HCT116 (cell line): ENCODE measurements around the gene C9orf78. TPM values are rescaled to one million over a fixed set of nuclear protein-coding genes. Genes with fewer than 3 reads are reported as not detected.

Experiments used
- ATAC-seq: fragments of 200-7000 bp; cut with Tn5 transposase; 2 replicates; pipeline ENCODE4 v1.9.1; 2020; ENCODE audit warnings: mild to moderate bottlenecking, moderate library complexity
- BruUV-seq: library from RNA; stranded (reverse); fragments of 400-500 nt; replicated peaks from 2 replicates; lab custom pipeline; 2021; lab: Mats Ljungman, UMichigan
- CTCF ChIA-PET: fragments of 300-600 bp; sonication (Branson Sonifier 250); formaldehyde crosslinking; loops from one replicate; lab custom pipeline; 2021; ENCODE audit warnings: antibody characterized with exemption; lab: Charles Lee
- POLR2A ChIA-PET: fragments of 300-600, 350-600 bp; sonication (Branson Sonifier 250); formaldehyde crosslinking; loops from one replicate; lab custom pipeline; 2021; ENCODE audit warnings: antibody characterized with exemption; lab: Charles Lee
- RAD21 ChIA-PET, 2 experiments: fragments of 300-600 bp; sonication (Branson Sonifier 250); formaldehyde crosslinking; loops; one replicate each; lab custom pipeline; 2023; ENCODE audit warnings: low total read pairs in 2 of 2; ENCODE audit not compliant: uncharacterized antibody in 2 of 2, unreplicated experiment in 2 of 2, low non-redundant PET in 1 of 2; lab: Charles Lee
- DNase-seq: peaks from one replicate; pipeline ENCODE4 v3.0.0-alpha.2; 2010; ENCODE audit warnings: low read depth, low spot score
- H2AFZ ChIP-seq: fragments of 200-600 bp; shearing (Covaris generic), sonication (generic); 2 replicates; pipeline ENCODE4 v1.6.1; 2017; ENCODE audit warnings: low read depth, mixed run types, mixed read lengths, antibody characterized with exemption, low read length; ENCODE audit not compliant: poor library complexity, severe bottlenecking
- H3K27ac ChIP-seq: 2 replicates; pipeline ENCODE4 v1.5.1; 2012; ENCODE audit warnings: low read depth, low read length
- H3K27me3 ChIP-seq: fragments of 200-600 bp; sonication (generic); 2 replicates; pipeline ENCODE4 v1.6.1; 2016; ENCODE audit warnings: mixed run types, low read length, mixed read lengths; ENCODE audit not compliant: insufficient read depth
- H3K36me3 ChIP-seq, 2 experiments: fragments of 200-500 bp in 1 of 2; fragments of 200-600 bp in 1 of 2; sonication (Bioruptor generic) in 1 of 2; sonication (generic) in 1 of 2; 2 replicates each; pipeline versions ENCODE4 v1.5.1 to v1.6.1; 2014 to 2016; ENCODE audit warnings: low read length in 2 of 2, inconsistent platforms in 1 of 2, mixed read lengths in 1 of 2, mixed run types in 1 of 2; ENCODE audit not compliant: insufficient read depth in 2 of 2, control insufficient read depth in 1 of 2
- H3K4me1 ChIP-seq, 2 experiments: fragments of 200-600 bp in 1 of 2; sonication (generic) in 1 of 2; 2 replicates each; pipeline versions ENCODE4 v1.5.1 to v1.6.1; 2012 to 2017; ENCODE audit warnings: low read length in 2 of 2, inconsistent platforms in 1 of 2, mild to moderate bottlenecking in 1 of 2, mixed read lengths in 1 of 2, mixed run types in 1 of 2, moderate library complexity in 1 of 2; ENCODE audit not compliant: insufficient read depth in 2 of 2, control insufficient read depth in 1 of 2
- H3K4me2 ChIP-seq: fragments of 200-600 bp; sonication (generic); 2 replicates; pipeline ENCODE4 v1.6.1; 2017; ENCODE audit warnings: mixed run types, low read length, mixed read lengths
- H3K4me3 ChIP-seq, 2 experiments: fragments of 200-600 bp in 1 of 2; sonication (generic) in 1 of 2; replicated peaks in 1 of 2; 2 replicates each; pipeline ENCODE4 v1.5.1; 2011 to 2016; ENCODE audit warnings: low read length in 2 of 2, control low read depth in 1 of 2, low read depth in 1 of 2, mild to moderate bottlenecking in 1 of 2, mixed read lengths in 1 of 2, mixed run types in 1 of 2
- H3K79me2 ChIP-seq: fragments of 200-600 bp; sonication (generic); 2 replicates; pipeline ENCODE4 v1.6.1; 2017; ENCODE audit warnings: mild to moderate bottlenecking, mixed run types, low read length, moderate library complexity, mixed read lengths; ENCODE audit not compliant: insufficient read depth
- H3K9ac ChIP-seq: fragments of 200-600 bp; sonication (generic); 2 replicates; pipeline ENCODE4 v1.6.1; 2016; ENCODE audit warnings: low read length, mixed read lengths
- H3K9me2 ChIP-seq: fragments of 200-600 bp; sonication (generic), shearing (Covaris generic); 2 replicates; pipeline ENCODE4 v1.6.1; 2017; ENCODE audit warnings: mixed run types, mild to moderate bottlenecking, moderate library complexity; ENCODE audit not compliant: insufficient read depth
- H3K9me3 ChIP-seq, 2 experiments: fragments of 200-500 bp in 1 of 2; fragments of 200-600 bp in 1 of 2; sonication (Bioruptor generic) in 1 of 2; sonication (generic) in 1 of 2; 2 replicates each; pipeline ENCODE4 v1.6.1; 2014 to 2017; ENCODE audit warnings: low read length in 2 of 2, mixed read lengths in 2 of 2, inconsistent platforms in 1 of 2, low read depth in 1 of 2, mild to moderate bottlenecking in 1 of 2, mixed run types in 1 of 2, moderate library complexity in 1 of 2; ENCODE audit not compliant: control insufficient read depth in 1 of 2, insufficient read depth in 1 of 2
- H4K20me1 ChIP-seq: fragments of 200-600 bp; sonication (generic), shearing (Covaris generic); 2 replicates; pipeline ENCODE4 v1.6.1; 2017; ENCODE audit warnings: mixed run types, mild to moderate bottlenecking, moderate library complexity; ENCODE audit not compliant: insufficient read depth
- ATF3 ChIP-seq: IDR thresholded peaks from 2 replicates; pipeline ENCODE4 v1.6.1; 2012
- CBX3 ChIP-seq: IDR thresholded peaks from 2 replicates; pipeline ENCODE4 v1.6.1; 2012; ENCODE audit warnings: low read depth
- CTCF ChIP-seq, 3 experiments: fragments of 200-600 bp in 1 of 3; sonication (generic) in 1 of 3; IDR thresholded peaks in 2 of 3; conservative IDR thresholded peaks in 1 of 3; 2 replicates each; pipeline ENCODE4 v1.5.1; 2012 to 2017; ENCODE audit warnings: low read depth in 2 of 3, low read length in 2 of 3, antibody characterized with exemption in 1 of 3, borderline replicate concordance in 1 of 3, control low read depth in 1 of 3, mild to moderate bottlenecking in 1 of 3, mixed read lengths in 1 of 3, mixed run types in 1 of 3, moderate library complexity in 1 of 3; ENCODE audit not compliant: insufficient read depth in 1 of 3
- EGR1 ChIP-seq: IDR thresholded peaks from 2 replicates; pipeline ENCODE4 v1.6.1; 2012; ENCODE audit warnings: low read depth
- ELF1 ChIP-seq: IDR thresholded peaks from 2 replicates; pipeline ENCODE4 v1.6.1; 2012; ENCODE audit warnings: low read depth, borderline replicate concordance
- FOSL1 ChIP-seq: IDR thresholded peaks from 2 replicates; pipeline ENCODE4 v1.6.1; 2012; ENCODE audit warnings: low read depth
- JUND ChIP-seq: IDR thresholded peaks from 2 replicates; pipeline ENCODE4 v1.6.1; 2012
- MAX ChIP-seq: IDR thresholded peaks from 2 replicates; pipeline ENCODE4 v1.6.1; 2012
- POLR2A ChIP-seq: IDR thresholded peaks from 2 replicates; pipeline ENCODE4 v1.7.0; 2011; ENCODE audit warnings: borderline replicate concordance; ENCODE audit not compliant: insufficient read depth, insufficient read length; ENCODE audit errors: extremely low read depth
- POLR2AphosphoS5 ChIP-seq: IDR thresholded peaks from 2 replicates; pipeline ENCODE4 v1.6.1; 2011; ENCODE audit warnings: mild to moderate bottlenecking, low read depth, low read length, moderate library complexity
- SIN3A ChIP-seq: IDR thresholded peaks from 2 replicates; pipeline ENCODE4 v1.6.1; 2012; ENCODE audit warnings: low read depth
- SP1 ChIP-seq: IDR thresholded peaks from 2 replicates; pipeline ENCODE4 v1.6.1; 2012; ENCODE audit warnings: low read depth
- TCF7L2 ChIP-seq: IDR thresholded peaks from 2 replicates; pipeline ENCODE4 v1.7.0; 2011; ENCODE audit warnings: borderline replicate concordance, inconsistent platforms; ENCODE audit not compliant: insufficient read depth, insufficient read length; ENCODE audit errors: extremely low read depth
- YY1 ChIP-seq: IDR thresholded peaks from 2 replicates; pipeline ENCODE4 v1.6.1; 2011; ENCODE audit warnings: low read length, low read depth, moderate library complexity, mild to moderate bottlenecking; ENCODE audit not compliant: insufficient replicate concordance; ENCODE audit errors: extremely low read depth
- ZBTB33 ChIP-seq: IDR thresholded peaks from 2 replicates; pipeline ENCODE4 v1.6.1; 2011; ENCODE audit warnings: mild to moderate bottlenecking, low read length, moderate library complexity; ENCODE audit not compliant: insufficient replicate concordance; ENCODE audit errors: extremely low read depth
- ZFX ChIP-seq: fragments of 450-650 bp; IDR thresholded peaks from 2 replicates; pipeline ENCODE4 v1.6.1; 2017
- ZNF274 ChIP-seq: fragments of 200-500 bp; sonication (Bioruptor generic); IDR thresholded peaks from 2 replicates; pipeline ENCODE4 v1.6.1; 2014; ENCODE audit warnings: mild to moderate bottlenecking, low read depth, low read length, inconsistent platforms
- intact Hi-C: fragments of 100-400 bp; cut with micrococcal nuclease; formaldehyde crosslinking; loops from 2 replicates; pipeline ENCODE4 v1.10.0; 2022
- total RNA-seq: library from RNA; stranded (reverse); gene quantifications from one replicate; pipeline ENCODE4 v1.2.1, GENCODE V29; 2021; ENCODE audit not compliant: unreplicated experiment

Gene C9orf78
- total RNA-seq, 1 experiment from 2014 or later, result 41.4 TPM

GRCh38 chr9:129823935-129824601, 11.0 kb downstream of the C9orf78 start, which contains the start of gene TOR1A:
Gene TOR1A (minus strand): TSS chr9:129824136. CDS start chr9:129824085, 51 bp downstream.
- peak within 1 kb of the TSS; percentile 83 for H3K9ac ChIP-seq
- peak; percentile 88 for ATAC-seq
- H3K27me3 ChIP-seq, result no peaks in the 10 kb centered on the region
- H4K20me1 ChIP-seq, result no peaks in the 10 kb centered on the region
- H3K4me2 ChIP-seq, result peak within 1 kb of the TSS; percentile 84
- H3K4me1 ChIP-seq, result peaks cover 0 to 7% of the 10 kb centered on the region in 2 experiments; a peak in 2 of 4 replicates
- H2AFZ ChIP-seq, result no peak within 1 kb of the TSS
- ChIA-PET CTCF (no interaction called here), POLR2A (no interaction called here), RAD21 (no interaction called here)
- no peaks in the 10 kb centered on the region for H3K9me3 ChIP-seq
- intact Hi-C loops, result no loop called here
- H3K4me3 ChIP-seq, result peak within 1 kb of the TSS; percentile 78 to 88
- DNase-seq, result peak; percentile 94
- H3K27ac ChIP-seq, result peak within 1 kb of the TSS; percentile 83; the same call in 1 of the 2 replicates
- TF ChIP-seq TCF7L2, result peak; percentile 39
- TF ChIP-seq ATF3, result no peak
- no peak for TF ChIP-seq FOSL1
- no peak for TF ChIP-seq CTCF (IDR thresholded peaks at IDR 0.05 in 2 of 3, conservative IDR thresholded peaks at IDR 0.05 in 1 of 3; ENCODE audit: borderline replicate concordance in 1 of 3, insufficient read depth in 1 of 3, low read depth in 2 of 3, low read length in 2 of 3)
- TF ChIP-seq ZFX, result peak; percentile 87
- TF ChIP-seq SP1, result peak; percentile 72
- peak; percentile 84 for TF ChIP-seq POLR2A
- TF ChIP-seq EGR1, result peak; percentile 98
- TF ChIP-seq ZBTB33, result peak; percentile 84
- TF ChIP-seq MAX, result peak; percentile 97
- TF ChIP-seq YY1, result peak; percentile 100
- TF ChIP-seq ELF1, result peak; percentile 93
- TF ChIP-seq ZNF274, result no peak
- TF ChIP-seq CBX3, result peak; percentile 89
- peak; percentile 82 for TF ChIP-seq POLR2AphosphoS5
- TF ChIP-seq JUND, result no peak
- peak; percentile 92 for TF ChIP-seq SIN3A
- BruUV-seq, result no TSS peak
- peaks cover 11% of the 10 kb centered on the region for H3K79me2 ChIP-seq
- no peaks in the 10 kb centered on the region for H3K9me2 ChIP-seq
- H3K36me3 ChIP-seq, result peaks cover 8 to 17% of the 10 kb centered on the region in 2 experiments; a peak in 3 of 4 replicates
